Trophoblast cell (in vitro differentiated cells and primary cell): ENCODE measurements around the gene ELOF1.
"Not testable (repeated sequence)": the region's sequence is repeated elsewhere in the genome, so short reads cannot be mapped to it uniquely, and the experiment has no call there.

Source experiments
- DNase-seq, 2 donors: peaks; one replicate each; pipeline ENCODE4 v3.0.0-alpha.2; 2016
- H2AFZ ChIP-seq: 2 replicates; pipeline ENCODE4 v1.6.1; 2013; ENCODE audit warnings: low read length, moderate library complexity, mild to moderate bottlenecking; ENCODE audit not compliant: insufficient read depth, poor library complexity
- H2AK5ac ChIP-seq: 2 replicates; pipeline ENCODE4 v1.6.1; 2013; ENCODE audit warnings: mild to moderate bottlenecking, low read length
- H2BK120ac ChIP-seq: 2 replicates; pipeline ENCODE4 v1.6.1; 2013; ENCODE audit warnings: low read length, mild to moderate bottlenecking, moderate library complexity; ENCODE audit not compliant: insufficient read depth, poor library complexity
- H2BK12ac ChIP-seq: 2 replicates; pipeline ENCODE4 v1.6.1; 2013; ENCODE audit warnings: mild to moderate bottlenecking, low read length, moderate library complexity
- H2BK5ac ChIP-seq: 2 replicates; pipeline ENCODE4 v1.6.1; 2013; ENCODE audit warnings: low read length, low read depth, moderate library complexity, mild to moderate bottlenecking; ENCODE audit not compliant: poor library complexity
- H3K14ac ChIP-seq: 2 replicates; pipeline ENCODE4 v1.6.1; 2013; ENCODE audit warnings: mild to moderate bottlenecking, low read length
- H3K18ac ChIP-seq: 2 replicates; pipeline ENCODE4 v1.6.1; 2013; ENCODE audit warnings: mild to moderate bottlenecking, low read length
- H3K23ac ChIP-seq: 2 replicates; pipeline ENCODE4 v1.6.1; 2013; ENCODE audit warnings: low read length
- H3K27ac ChIP-seq: 2 replicates; pipeline ENCODE4 v1.5.1; 2013; ENCODE audit warnings: low read depth, mild to moderate bottlenecking, inconsistent platforms, low read length, moderate library complexity
- H3K27me3 ChIP-seq: 2 replicates; pipeline ENCODE4 v1.6.1; 2013; ENCODE audit warnings: inconsistent platforms, mild to moderate bottlenecking, low read length, moderate library complexity; ENCODE audit not compliant: insufficient read depth
- H3K36me3 ChIP-seq, 2 experiments: 1 replicate in 1 of 2; 2 replicates in 1 of 2; pipeline ENCODE4 v1.6.1; 2013; ENCODE audit warnings: low read length in 2 of 2, mild to moderate bottlenecking in 2 of 2, moderate library complexity in 1 of 2; ENCODE audit not compliant: insufficient read depth in 2 of 2, control insufficient read depth in 1 of 2
- H3K4ac ChIP-seq: 2 replicates; pipeline ENCODE4 v1.6.1; 2013; ENCODE audit warnings: low read depth, mild to moderate bottlenecking, low read length, moderate library complexity
- H3K4me1 ChIP-seq, 2 experiments: 1 replicate in 1 of 2; 2 replicates in 1 of 2; pipeline ENCODE4 v1.6.1; 2013; ENCODE audit warnings: low read length in 2 of 2, mild to moderate bottlenecking in 2 of 2, moderate library complexity in 1 of 2; ENCODE audit not compliant: insufficient read depth in 2 of 2, control insufficient read depth in 1 of 2
- H3K4me2 ChIP-seq: 2 replicates; pipeline ENCODE4 v1.6.1; 2013; ENCODE audit warnings: inconsistent platforms, mild to moderate bottlenecking, low read length, moderate library complexity
- H3K4me3 ChIP-seq: 2 replicates; pipeline ENCODE4 v1.5.1; 2013; ENCODE audit warnings: mild to moderate bottlenecking, low read depth, low read length, inconsistent platforms
- H3K79me1 ChIP-seq: one replicate; pipeline ENCODE4 v1.6.1; 2013; ENCODE audit warnings: low read length
- H3K79me2 ChIP-seq: 2 replicates; pipeline ENCODE4 v1.6.1; 2013; ENCODE audit warnings: low read length, mild to moderate bottlenecking; ENCODE audit not compliant: control insufficient read depth, insufficient read depth, poor library complexity
- H3K9ac ChIP-seq: 2 replicates; pipeline ENCODE4 v1.6.1; 2013; ENCODE audit warnings: mild to moderate bottlenecking, low read length
- H3K9me3 ChIP-seq: 2 replicates; pipeline ENCODE4 v1.6.1; 2013; ENCODE audit warnings: low read depth, mild to moderate bottlenecking, control low read depth, inconsistent platforms, low read length; ENCODE audit not compliant: insufficient read depth
- H4K12ac ChIP-seq: 2 replicates; pipeline ENCODE4 v1.6.1; 2013; ENCODE audit warnings: low read depth, mild to moderate bottlenecking, low read length, moderate library complexity
- H4K8ac ChIP-seq: 2 replicates; pipeline ENCODE4 v1.6.1; 2013; ENCODE audit warnings: low read depth, mild to moderate bottlenecking, low read length, moderate library complexity
- H4K91ac ChIP-seq: one replicate; pipeline ENCODE4 v1.6.1; 2013; ENCODE audit warnings: low read depth, mild to moderate bottlenecking, low read length, moderate library complexity
- WGBS: extraction: QIAGEN DNeasy Blood & Tissue Kit; methylation state at CpG from one replicate; pipeline ENCODE4 v1.1.7; 2013; ENCODE audit warnings: missing lambda C conversion rate; ENCODE audit not compliant: insufficient read length, insufficient coverage; ENCODE audit errors: extremely low coverage; 5-methylcytosine and 5-hydroxymethylcytosine counted together

Gene ELOF1

DNA sequence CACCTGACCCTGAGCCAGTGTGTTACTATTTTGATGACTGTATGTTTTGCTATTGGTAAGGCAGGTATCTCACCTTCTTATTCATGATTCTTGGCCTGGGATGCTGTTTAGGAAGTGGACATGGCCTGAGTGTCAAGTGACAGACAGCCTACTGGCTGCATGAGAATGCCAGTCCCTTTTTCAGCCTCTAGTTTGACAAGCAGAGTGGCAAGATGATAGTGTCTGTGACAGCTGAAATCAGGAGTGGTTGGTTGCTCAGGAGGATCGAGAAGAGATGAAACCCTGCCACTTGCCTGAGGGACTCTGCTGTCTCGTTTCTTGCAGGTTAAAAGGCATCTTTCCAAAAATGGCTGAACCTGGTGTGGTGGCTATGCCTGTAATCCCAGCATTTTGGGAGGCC, 7.1 kb upstream of the ELOF1 start:
- no peak overlapping the region for H3K18ac ChIP-seq
- WGBS, result no CpG with 5 or more reads among the region's 2 CpGs
- H3K9me3 ChIP-seq, result no peaks in the 10 kb centered on the region
- no peak overlapping the region for H2BK120ac ChIP-seq
- H3K79me2 ChIP-seq, result no peaks in the 10 kb centered on the region
- H2AFZ ChIP-seq, result no peak overlapping the region
- no peaks in the 10 kb centered on the region for H3K79me1 ChIP-seq
- H2BK12ac ChIP-seq, result no peak overlapping the region
- no peaks in the 10 kb centered on the region for H3K27me3 ChIP-seq
- no peaks in the 10 kb centered on the region for H3K4me1 ChIP-seq
- H4K8ac ChIP-seq, result no peak overlapping the region
- no peak overlapping the region for H3K23ac ChIP-seq
- no peak for DNase-seq
- no peak overlapping the region for H3K4ac ChIP-seq
- H2BK5ac ChIP-seq, result no peak overlapping the region
- H3K14ac ChIP-seq, result no peak overlapping the region
- H3K4me3 ChIP-seq, result no peak overlapping the region
- no peak overlapping the region for H4K12ac ChIP-seq
- H3K27ac ChIP-seq, result no peak overlapping the region
- H3K9ac ChIP-seq, result no peak overlapping the region
- H4K91ac ChIP-seq, result no peak overlapping the region
- no peak overlapping the region for H2AK5ac ChIP-seq
- H3K36me3 ChIP-seq, result no peaks in the 10 kb centered on the region
- no peak overlapping the region for H3K4me2 ChIP-seq

DNA sequence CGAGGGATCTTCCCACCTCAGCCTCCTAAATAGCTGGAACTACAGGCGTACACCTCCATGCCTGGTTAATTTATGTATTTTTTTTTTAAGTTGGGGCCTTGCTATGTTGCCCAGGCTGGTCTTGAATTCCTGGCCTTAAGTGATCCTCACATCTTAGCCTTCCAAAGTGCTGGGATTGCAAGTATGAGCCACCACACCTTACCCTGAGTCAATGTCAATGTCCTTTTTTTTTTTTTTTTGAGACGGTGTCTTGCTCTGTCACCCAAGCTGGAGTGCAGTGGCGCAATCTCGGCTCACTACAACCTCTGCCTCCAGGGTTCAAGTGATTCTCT, 6.6 kb upstream of the ELOF1 start:
- H4K91ac ChIP-seq, H3K27me3 ChIP-seq, H3K4me2 ChIP-seq, H2AK5ac ChIP-seq, H2BK120ac ChIP-seq, H3K4ac ChIP-seq, H3K23ac ChIP-seq, H3K18ac ChIP-seq, H3K9ac ChIP-seq, H2AFZ ChIP-seq, H3K4me1 ChIP-seq, H3K79me1 ChIP-seq, H3K9me3 ChIP-seq, H3K14ac ChIP-seq, H3K27ac ChIP-seq, H3K4me3 ChIP-seq, H3K79me2 ChIP-seq, H2BK5ac ChIP-seq, H2BK12ac ChIP-seq, H4K12ac ChIP-seq, H4K8ac ChIP-seq, H3K36me3 ChIP-seq: not testable (repeated sequence)
- whole genome bisulfite sequencing, result no CpG with 5 or more reads among the region's 5 CpGs
- peak in 1 of 2 donors; percentile 24 for DNase-seq

DNA sequence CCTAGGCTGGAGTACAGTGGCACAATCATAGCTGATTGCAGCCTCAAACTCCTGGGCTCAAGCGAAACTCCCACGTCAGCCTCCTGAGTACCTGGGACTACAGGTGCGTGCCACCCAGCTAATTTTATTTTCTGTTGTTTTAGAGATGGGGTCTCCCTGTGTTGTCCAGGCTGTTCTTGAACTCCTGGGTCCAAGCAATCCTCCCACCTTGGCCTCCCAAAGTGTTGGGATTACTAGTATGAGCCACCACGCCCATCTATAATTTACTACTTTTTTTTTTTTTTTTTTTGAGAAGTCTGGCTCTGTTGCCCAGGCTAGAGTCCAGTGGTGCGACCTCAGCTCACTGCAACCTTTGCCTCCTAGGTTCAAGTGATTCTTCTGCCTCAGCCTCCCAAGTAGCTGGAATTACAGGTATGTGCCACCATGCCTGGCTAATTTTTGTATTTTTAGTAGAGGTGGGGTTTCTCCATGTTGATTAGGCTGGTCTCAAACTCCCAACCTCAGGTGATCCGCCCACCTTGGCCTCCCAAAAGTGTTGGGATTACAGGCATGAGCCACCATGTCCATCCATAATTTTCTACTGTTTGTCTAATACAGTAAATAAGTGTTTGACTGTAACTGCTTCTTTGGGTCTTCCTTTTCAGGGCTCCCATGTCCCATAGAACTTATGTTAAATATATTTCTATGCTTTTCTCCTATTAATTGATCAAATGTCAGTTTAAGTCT, 5.2 kb upstream of the ELOF1 start:
- H3K4me1 ChIP-seq, H3K9me3 ChIP-seq, H3K4ac ChIP-seq: not testable (repeated sequence)

DNA sequence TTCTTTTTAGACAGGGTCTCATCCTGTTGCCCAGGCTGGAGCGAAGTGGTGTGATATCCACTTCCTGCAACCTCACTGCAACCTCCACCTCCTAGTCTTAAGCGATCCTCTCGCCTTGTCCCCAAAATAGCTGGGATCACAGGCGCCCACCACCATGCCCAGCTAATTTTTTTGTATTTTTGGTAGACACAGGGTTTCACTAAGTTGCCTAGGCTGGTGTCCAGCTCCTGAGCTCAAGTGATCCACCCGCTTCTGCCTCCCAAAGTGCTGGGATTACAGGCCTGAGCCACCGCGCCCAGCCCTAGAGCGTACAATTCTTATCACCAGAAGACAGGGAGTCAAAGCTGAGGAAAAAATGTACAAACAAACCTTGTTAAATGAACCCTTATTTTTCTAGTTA, 4.5 kb upstream of the ELOF1 start:
- H2AFZ ChIP-seq, result no peak overlapping the region
- H4K8ac ChIP-seq, result no peak overlapping the region
- H2BK12ac ChIP-seq, result no peak overlapping the region
- no peak overlapping the region for H3K9ac ChIP-seq
- no peak overlapping the region for H2BK5ac ChIP-seq
- no peaks in the 10 kb centered on the region for H3K9me3 ChIP-seq
- no peak overlapping the region for H3K23ac ChIP-seq
- no peak overlapping the region for H4K12ac ChIP-seq
- peaks cover 4% of the 10 kb centered on the region for H3K79me2 ChIP-seq
- no peak overlapping the region for H3K18ac ChIP-seq
- WGBS, result no CpG with 5 or more reads among the region's 8 CpGs
- H3K4ac ChIP-seq, result no peak overlapping the region
- H4K91ac ChIP-seq, result no peak overlapping the region
- no peaks in the 10 kb centered on the region for H3K36me3 ChIP-seq
- H3K27me3 ChIP-seq, result no peaks in the 10 kb centered on the region
- no peak overlapping the region for H2BK120ac ChIP-seq
- no peak overlapping the region for H2AK5ac ChIP-seq
- no peaks in the 10 kb centered on the region for H3K4me1 ChIP-seq
- no peak overlapping the region for H3K4me3 ChIP-seq
- DNase-seq, result no peak
- no peak overlapping the region for H3K27ac ChIP-seq
- H3K14ac ChIP-seq, result no peak overlapping the region
- peaks cover 6% of the 10 kb centered on the region for H3K79me1 ChIP-seq
- H3K4me2 ChIP-seq, result no peak overlapping the region

More for the DNA sequence above, 5.2 kb upstream of the ELOF1 start:
- H4K12ac ChIP-seq, H3K27ac ChIP-seq, H3K27me3 ChIP-seq, H4K8ac ChIP-seq, H2BK120ac ChIP-seq, H3K79me2 ChIP-seq, H4K91ac ChIP-seq, H3K23ac ChIP-seq, H2BK12ac ChIP-seq, H3K79me1 ChIP-seq, H2AK5ac ChIP-seq, H2BK5ac ChIP-seq, H3K18ac ChIP-seq, H3K14ac ChIP-seq, H2AFZ ChIP-seq, H3K4me2 ChIP-seq, H3K36me3 ChIP-seq, DNase-seq, H3K4me3 ChIP-seq, H3K9ac ChIP-seq: not testable (repeated sequence)
- WGBS, result no CpG with 5 or more reads among the region's 6 CpGs
